Measurements from ENCODE around the gene GEMIN2.

GRCh38 chr14:39109893-39110715 is 4.0 kb upstream of the GEMIN2 start:
- TF ChIP-seq CTCF (IDR thresholded peaks at IDR 0.05) (no peak), ZFX (IDR thresholded peaks at IDR 0.05; ENCODE audit: borderline replicate concordance) (no peak)

Measured in 22Rv1 (cell line).